Spleen (tissue), 7 donors: ENCODE results near the gene TSPO.

Source experiments
- CTCF ChIP-seq, 11 experiments: fragments of 200-600 bp in 7 of 11; fragments of 450-650 bp in 4 of 11; sonication (generic) in 4 of 11; IDR thresholded peaks in 8 of 11; conservative IDR thresholded peaks in 3 of 11; 1 replicate in 7 of 11; 2 replicates in 4 of 11; pipeline versions ENCODE4 v1.4.0 to v1.8.0; 2016 to 2021; ENCODE audit warnings: antibody characterized with exemption in 11 of 11, inconsistent platforms in 4 of 11, mild to moderate bottlenecking in 1 of 11
- POLR2AphosphoS5 ChIP-seq, 3 donors: sonication (generic); formaldehyde crosslinking; IDR thresholded peaks; one replicate each; pipeline ENCODE4 v1.5.1; 2017; ENCODE audit warnings: antibody characterized with exemption in 3 of 3
- donor health status: DM: no; HTN: no; CAD: no; lungs with moderate emphysema.
- donor health status: DM: no; HTN: no; CAD: no.
- donor health status: DM: no; HTN: no; CAD: no.

DNA sequence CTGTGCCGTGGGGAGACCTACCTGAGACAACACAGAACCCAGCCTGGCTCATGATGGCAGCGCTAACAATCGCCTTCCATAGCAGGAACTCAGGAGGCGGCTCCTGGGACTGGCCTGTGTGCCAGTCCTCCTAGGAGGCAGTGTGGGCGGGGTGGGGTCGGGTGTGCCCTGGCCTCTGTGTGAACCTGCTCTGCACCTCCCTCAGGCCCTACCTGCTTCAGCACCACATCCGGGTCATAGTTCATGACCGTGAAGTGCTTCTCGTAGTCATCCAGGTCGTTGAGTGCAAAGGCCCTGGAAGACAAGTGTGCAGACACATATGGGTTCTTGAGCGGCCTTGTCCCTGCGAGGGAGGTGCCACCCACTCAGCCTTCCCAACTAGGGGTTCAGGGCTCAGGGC, 20.2 kb downstream of the TSPO start:
- no peak for TF ChIP-seq POLR2AphosphoS5 (IDR thresholded peaks at IDR 0.05)
- no peak for TF ChIP-seq CTCF (IDR thresholded peaks at IDR 0.05 in 8 of 11, conservative IDR thresholded peaks at IDR 0.05 in 3 of 11)
